GM03348 (cell line): ENCODE results near the gene BDH1.
"Not testable (repeated sequence)": the region's sequence is repeated elsewhere in the genome, so short reads cannot be mapped to it uniquely, and the experiment has no call there.

Experiments
- DNase-seq: peaks from one replicate; pipeline ENCODE4 v3.0.0; 2012; ENCODE audit warnings: low spot score

BDH1 gene

GRCh38 chr3:197577366-197578074 is 21.8 kb upstream of the BDH1 start:
- no peak for DNase-seq

- DNase-seq: no peak
These were observed 21.1 kb upstream of the BDH1 start for GRCh38 chr3:197576838-197577237.

DNA sequence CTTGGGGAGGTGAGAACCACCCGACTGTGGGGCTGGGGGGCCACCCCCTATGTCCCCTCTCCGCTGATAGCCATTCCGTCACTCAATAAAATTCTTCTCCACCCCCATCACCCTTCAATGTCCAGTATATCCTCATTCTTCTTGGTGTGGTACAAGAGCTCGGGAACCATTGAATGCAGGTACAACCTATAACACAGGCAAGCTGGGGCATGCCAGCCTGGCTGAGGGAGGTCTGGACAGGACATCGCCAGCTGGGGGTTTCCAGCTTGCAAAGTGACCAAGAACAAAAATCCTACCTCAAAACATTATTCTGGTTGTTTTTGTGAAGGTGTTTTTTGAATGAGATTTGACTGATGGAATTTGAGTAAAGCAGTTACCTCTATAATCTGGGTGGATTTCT is 19.6 kb upstream of the BDH1 start:
- no peak for DNase-seq

DNA sequence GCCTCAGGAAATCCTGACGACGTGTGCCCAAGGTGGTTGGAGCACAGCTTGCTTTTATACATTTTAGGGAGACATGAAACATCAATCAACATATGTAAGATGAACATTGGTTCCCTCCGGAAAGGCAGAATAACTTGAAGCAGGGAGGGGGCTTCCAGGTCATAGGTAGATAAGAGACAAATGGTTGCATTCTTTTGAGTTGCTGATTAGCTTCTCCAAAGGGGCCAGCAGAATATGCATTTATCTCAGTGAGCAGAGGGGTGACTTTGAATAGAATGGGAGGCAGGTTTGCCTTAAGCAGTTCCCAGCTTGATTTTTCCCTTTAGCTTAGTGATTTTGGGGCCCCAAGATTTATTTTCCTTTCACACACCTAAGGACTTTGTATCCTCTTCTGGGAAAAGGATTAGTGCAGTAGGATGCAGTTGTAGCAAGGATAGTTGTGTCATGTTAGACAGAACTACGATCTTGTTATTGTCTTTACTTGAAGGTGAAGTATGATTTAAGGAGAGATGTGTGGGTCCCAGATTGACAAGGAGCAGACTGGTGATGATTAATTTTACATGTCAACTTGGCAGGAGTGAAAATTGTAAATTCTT is 18.7 kb upstream of the BDH1 start:
- not testable (repeated sequence) for DNase-seq

DNA sequence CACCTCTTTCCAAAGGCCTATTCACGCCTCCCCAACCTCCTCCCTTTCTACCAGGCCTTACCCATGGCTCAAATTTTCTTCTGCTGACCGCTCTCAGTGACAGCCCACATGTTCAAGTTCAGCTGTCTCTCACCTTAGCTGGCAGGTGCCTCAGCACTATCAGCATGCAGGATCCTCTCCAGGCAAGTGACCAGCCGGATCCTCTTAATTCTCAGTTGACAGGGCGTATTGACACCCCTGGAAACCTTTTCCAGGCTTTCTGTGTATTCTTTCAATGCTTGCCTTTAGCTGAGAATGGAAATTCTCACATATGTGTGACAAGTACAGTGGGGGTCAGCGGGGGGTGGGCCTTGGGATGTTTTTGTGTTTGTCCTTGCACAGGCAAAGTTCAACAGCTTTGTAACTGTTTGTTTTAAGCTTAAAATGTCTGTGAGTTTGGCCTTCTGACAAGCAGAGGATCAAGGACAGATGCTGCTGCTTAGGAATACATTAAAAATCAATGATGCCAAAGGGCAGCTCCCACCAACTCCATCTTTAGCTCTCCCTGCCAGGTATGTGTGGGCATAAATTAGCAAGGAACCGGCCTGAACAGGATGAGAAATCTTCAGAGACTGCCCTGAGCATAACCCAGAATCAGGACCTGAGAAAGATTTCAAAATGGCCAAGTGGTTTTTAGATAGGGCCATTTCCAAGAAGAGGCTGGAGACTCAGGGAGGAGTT is 17.4 kb upstream of the BDH1 start:
- DNase-seq: no peak

GRCh38 chr3:197571880-197572172 is 16.1 kb upstream of the BDH1 start:
- DNase-seq: not testable (repeated sequence)

- not testable (repeated sequence) for DNase-seq
These were observed 15.5 kb upstream of the BDH1 start for GRCh38 chr3:197571074-197571879.

- not testable (repeated sequence) for DNase-seq
These were observed 13.7 kb upstream of the BDH1 start for GRCh38 chr3:197569433-197569832.

DNA sequence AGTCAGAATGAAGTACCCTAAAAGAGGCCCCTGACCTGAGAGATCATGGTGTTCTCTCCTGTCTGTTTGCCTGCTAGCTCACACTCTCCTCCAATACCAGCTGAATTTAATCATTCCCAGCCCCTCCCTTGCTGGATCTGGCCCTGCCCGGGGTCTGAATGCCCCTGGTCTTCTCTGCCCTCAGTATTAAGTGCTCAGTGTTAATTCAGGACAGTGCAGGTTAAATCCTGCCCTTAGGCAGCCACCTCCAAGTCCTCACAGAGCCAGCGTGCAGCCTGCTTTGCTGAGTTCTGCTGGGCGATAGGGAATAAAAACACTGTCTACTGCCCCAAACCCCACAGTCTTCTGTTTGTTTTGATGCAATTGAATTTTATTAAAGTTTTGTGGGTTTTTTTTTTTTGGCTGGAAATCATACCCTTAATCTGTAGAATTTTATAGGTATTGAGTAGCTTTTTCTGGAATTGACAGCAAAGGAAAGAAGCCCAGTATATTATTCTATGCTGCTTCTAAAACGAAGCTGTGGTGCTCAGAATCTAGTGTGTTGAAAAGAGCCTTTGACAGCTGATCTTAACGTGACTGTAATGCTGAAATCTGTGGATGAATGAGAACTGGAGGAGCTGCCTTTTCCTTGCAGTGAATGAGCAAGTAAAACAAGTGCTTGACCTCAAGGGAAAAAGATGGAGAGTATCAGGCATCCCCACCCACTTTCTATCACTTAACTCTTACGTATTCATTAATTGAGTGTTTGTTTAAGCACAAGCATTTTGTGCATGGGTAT is 12.3 kb upstream of the BDH1 start:
- no peak for DNase-seq

DNA sequence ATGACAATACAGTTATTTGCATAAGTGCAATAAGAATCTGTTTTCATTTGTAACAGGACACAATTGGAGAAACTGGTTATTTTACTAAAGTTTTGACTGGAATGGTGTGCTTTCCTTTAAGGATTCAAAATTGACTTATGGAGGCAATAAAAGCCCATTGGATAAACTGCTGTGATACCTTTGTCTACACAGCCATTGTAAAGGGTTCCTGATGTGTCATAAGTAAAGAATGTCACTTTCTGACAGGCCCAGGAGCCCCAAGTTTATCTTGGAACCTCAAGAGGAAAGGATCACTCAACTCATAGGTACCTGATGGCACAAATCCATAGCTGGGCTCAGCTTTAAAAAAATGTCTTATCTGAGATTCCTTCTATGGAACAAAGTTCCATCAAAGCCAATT is 10.4 kb upstream of the BDH1 start:
- not testable (repeated sequence) for DNase-seq

DNA sequence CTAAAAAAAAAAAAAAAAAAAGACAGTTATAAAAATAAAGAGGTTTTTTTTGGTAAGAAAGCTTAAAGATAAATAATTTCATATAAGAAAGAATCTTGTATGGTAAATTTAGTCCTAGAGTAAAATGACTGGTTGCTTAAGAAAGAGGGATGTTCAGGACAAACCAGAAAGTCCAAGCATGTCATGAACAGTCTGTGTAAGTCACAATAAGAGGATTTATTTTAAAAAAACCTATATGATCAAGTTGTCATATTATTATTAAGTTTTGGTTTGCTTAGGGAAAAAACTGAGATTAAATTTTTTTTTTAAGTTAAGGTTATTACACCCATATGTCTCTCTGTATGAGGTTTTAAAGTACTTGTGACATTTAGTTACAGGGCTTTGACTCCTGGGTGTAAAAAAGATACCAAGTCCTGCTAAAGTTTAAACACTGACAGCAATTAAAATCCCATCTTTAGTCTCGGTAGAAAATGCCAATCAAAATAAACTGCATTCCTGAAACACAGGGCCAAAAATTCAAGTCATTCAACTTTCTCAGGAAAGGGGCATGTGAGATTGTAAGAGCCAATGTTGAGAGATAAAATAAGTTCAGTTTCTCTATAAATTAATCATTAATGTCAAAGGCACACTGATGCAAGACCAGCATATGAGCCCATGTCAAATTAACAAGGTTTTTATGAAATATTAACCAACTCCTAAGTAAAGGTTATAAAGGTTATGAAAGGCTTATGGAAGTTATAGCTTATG is 8.5 kb upstream of the BDH1 start:
- no peak for DNase-seq

- no peak for DNase-seq
These were observed 6.9 kb upstream of the BDH1 start for GRCh38 chr3:197562398-197563251.

DNA sequence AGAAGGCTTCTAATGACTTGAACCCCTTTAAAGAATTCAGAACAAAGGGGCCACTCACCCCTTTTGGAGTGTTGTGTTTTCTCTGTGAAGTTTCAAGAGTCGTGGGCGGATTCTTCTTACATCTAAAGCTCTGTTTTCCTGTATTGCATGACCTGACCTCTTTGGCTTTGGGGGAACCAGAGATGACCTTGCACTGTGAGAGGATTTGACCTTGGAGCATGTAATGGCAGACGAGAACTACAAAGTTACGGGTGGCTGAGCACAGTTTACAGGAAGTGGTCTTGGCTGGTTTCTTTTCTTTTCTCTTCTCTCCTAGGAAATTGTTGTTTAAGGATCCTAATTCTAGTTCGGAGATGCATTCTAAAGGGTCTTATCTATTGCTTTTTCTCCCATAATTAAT is 6.2 kb upstream of the BDH1 start:
- no peak for DNase-seq

DNA sequence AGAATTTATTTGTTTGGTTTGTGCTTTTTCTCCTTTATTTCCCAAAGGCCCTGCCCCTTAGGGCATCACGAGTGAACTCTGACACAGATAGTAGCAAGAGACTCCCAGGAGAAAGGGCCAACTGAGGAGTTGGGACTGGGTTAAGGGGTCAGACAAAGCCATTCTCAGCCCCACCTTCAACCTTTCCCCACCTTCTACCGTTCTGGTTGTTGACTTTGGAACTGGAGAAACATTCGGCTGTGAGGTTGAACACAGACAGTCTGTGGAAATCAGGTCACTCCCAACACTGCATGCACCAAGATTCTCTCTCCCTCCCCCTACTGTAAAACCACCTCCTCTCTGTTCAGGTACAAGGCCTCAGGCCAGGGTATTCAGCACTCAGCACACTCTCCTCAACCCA is 3.9 kb upstream of the BDH1 start:
- DNase-seq: no peak

DNA sequence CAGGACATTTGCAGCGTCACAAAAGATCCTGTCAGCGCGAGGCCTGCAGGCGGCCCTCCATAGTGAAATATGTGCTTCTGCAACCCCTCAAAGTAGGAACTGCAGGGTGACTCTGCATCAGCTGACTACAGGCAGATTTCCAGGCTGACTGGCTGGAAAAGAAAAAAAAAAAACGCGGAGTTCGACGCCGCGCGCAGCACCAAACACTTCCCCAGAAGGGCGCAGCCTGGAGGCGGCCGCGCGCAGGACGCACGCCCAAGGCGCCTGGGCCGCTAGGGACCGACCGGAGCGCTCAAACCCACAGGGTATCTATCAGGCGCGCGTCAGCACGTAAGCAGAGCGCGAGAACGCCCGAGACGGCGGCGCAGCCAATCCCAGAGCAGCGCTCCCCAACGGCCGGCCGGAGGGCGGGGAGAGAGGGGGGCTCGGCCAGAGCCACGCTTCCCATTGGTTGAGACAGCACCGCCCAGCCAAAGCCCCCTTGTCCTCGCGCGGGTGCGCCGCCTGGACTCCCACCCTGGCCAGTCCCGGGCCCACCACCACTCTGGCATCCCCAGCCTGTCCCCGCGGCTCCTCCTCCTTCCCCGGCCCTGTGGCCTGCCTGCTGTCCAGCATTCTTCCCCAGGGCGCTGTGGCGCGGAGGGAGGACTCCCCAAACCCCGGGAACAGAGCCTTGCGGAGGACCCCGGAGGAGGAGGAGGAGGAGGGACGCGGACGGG is 1.0 kb downstream of the BDH1 start:
- DNase-seq: peak; percentile 100

DNA sequence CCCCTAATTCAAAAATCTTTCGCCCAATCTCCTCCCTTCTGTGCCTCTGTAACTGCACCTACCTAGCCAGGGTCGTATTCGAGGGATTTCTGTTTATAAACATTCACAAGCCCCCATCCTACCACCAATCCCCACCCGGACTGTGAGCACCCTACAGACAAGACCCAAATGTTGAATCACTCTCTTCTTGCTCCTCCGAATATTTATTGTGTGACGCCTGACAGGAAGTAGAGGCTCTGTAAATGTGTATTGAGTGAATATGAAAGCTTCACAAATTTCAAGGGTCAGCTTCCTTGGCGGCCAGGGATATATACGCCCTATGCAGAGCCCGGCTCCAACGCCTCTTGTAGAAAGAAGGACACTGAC is 1.6 kb downstream of the BDH1 start:
- DNase-seq: peak; percentile 49

GRCh38 chr3:197552198-197552597 is 3.6 kb downstream of the BDH1 start:
- DNase-seq: no peak

GRCh38 chr3:197550489-197550888 is 5.3 kb downstream of the BDH1 start:
- DNase-seq: no peak

- DNase-seq: no peak
These were observed 6.4 kb downstream of the BDH1 start for GRCh38 chr3:197549261-197549885.
